ENCODE data around the gene ZNRD2.

Gene ZNRD2

DNA sequence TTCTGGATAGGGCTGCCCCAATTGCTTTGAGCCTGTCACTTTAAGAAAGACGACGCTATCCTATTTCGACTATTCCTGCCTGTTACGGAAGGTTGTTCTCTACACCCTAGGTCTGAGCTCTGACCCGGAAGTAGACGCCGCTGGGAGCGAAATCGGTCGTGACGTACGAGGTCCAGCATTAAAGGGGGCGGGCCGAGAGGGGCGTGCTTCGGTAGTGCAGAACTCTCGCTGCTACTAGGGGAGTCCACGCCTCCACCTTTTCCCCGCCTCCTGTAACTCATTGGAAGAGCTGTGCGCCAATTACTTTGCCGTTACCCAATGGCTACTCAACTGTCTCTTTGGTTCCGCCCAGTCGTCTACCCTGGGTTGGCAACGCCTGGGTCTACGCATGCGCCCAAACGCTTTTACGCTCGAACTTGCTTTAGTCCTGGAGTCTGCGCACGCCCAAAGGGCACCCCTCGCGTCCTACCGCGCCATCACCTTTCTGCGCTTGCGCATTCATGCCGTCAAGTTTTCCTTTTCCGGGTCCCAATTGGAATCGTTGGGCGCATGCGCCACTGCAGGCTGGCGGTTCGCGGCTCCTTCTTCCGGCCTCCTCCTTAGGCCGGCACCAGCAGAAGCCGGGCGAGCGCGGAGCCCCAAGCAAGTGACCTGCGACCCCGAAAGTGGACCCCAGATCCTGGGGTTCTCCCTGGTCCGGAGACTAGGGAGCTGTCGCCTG lies 45.1 kb downstream of the ZNRD2 start, which contains the start of gene PCNX3 (continued):
- TF ChIP-seq, protein P1, sequence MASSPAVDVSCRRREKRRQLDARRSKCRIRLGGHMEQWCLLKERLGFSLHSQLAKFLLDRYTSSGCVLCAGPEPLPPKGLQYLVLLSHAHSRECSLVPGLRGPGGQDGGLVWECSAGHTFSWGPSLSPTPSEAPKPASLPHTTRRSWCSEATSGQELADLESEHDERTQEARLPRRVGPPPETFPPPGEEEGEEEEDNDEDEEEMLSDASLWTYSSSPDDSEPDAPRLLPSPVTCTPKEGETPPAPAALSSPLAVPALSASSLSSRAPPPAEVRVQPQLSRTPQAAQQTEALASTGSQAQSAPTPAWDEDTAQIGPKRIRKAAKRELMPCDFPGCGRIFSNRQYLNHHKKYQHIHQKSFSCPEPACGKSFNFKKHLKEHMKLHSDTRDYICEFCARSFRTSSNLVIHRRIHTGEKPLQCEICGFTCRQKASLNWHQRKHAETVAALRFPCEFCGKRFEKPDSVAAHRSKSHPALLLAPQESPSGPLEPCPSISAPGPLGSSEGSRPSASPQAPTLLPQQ (tag by site-specific recombination; IDR thresholded peaks at IDR 0.05) = peak; percentile 73
- TF ChIP-seq GLIS2 (tag by site-specific recombination; IDR thresholded peaks at IDR 0.05) (peak; percentile 37; the same call in 1 of the 2 replicates), ZBTB1 (tag by site-specific recombination; IDR thresholded peaks at IDR 0.05) (0 out of 2 replicates have a peak, but pooled peaks have one; percentile 22), ZNF624 (tag by site-specific recombination; IDR thresholded peaks at IDR 0.05) (no peak), ZNF530 (tag by site-specific recombination; IDR thresholded peaks at IDR 0.05; ENCODE audit: low read depth) (no peak), ZNF747 (tag by site-specific recombination; IDR thresholded peaks at IDR 0.05) (no peak), ZNF585B (tag by site-specific recombination; IDR thresholded peaks at IDR 0.05) (no peak), ZNF76 (tag by site-specific recombination; IDR thresholded peaks at IDR 0.05; ENCODE audit: borderline replicate concordance, low read depth) (peak; percentile 68; the same call in 1 of the 2 replicates), ZFP3 (tag by site-specific recombination; IDR thresholded peaks at IDR 0.05; ENCODE audit: low read depth) (no peak), ZBTB8A (tag by site-specific recombination; IDR thresholded peaks at IDR 0.05) (peak; percentile 20; the same call in 1 of the 2 replicates), ZNF174 (tag by site-specific recombination; IDR thresholded peaks at IDR 0.05) (no peak), ZNF146 (tag by site-specific recombination; IDR thresholded peaks at IDR 0.05) (no peak), ZNF707 (tag by site-specific recombination; IDR thresholded peaks at IDR 0.05) (no peak), ZNF23 (tag by site-specific recombination; IDR thresholded peaks at IDR 0.05; ENCODE audit: borderline replicate concordance) (no peak), ZFP41 (tag by site-specific recombination; IDR thresholded peaks at IDR 0.05; ENCODE audit: borderline replicate concordance) (no peak), ZNF2 (tag by site-specific recombination; IDR thresholded peaks at IDR 0.05) (no peak), KLF10 (tag by site-specific recombination; IDR thresholded peaks at IDR 0.05) (peak; percentile 83), ZNF544 (tag by site-specific recombination; IDR thresholded peaks at IDR 0.05) (no peak), ZNF600 (tag by site-specific recombination; IDR thresholded peaks at IDR 0.05) (peak; percentile 84)
- TF ChIP-seq, protein P2, sequence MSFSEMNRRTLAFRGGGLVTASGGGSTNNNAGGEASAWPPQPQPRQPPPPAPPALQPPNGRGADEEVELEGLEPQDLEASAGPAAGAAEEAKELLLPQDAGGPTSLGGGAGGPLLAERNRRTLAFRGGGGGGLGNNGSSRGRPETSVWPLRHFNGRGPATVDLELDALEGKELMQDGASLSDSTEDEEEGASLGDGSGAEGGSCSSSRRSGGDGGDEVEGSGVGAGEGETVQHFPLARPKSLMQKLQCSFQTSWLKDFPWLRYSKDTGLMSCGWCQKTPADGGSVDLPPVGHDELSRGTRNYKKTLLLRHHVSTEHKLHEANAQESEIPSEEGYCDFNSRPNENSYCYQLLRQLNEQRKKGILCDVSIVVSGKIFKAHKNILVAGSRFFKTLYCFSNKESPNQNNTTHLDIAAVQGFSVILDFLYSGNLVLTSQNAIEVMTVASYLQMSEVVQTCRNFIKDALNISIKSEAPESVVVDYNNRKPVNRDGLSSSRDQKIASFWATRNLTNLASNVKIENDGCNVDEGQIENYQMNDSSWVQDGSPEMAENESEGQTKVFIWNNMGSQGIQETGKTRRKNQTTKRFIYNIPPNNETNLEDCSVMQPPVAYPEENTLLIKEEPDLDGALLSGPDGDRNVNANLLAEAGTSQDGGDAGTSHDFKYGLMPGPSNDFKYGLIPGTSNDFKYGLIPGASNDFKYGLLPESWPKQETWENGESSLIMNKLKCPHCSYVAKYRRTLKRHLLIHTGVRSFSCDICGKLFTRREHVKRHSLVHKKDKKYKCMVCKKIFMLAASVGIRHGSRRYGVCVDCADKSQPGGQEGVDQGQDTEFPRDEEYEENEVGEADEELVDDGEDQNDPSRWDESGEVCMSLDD (tag by site-specific recombination; IDR thresholded peaks at IDR 0.05) = no peak; the same call in 1 of the 2 replicates
- TF ChIP-seq, protein P3, sequence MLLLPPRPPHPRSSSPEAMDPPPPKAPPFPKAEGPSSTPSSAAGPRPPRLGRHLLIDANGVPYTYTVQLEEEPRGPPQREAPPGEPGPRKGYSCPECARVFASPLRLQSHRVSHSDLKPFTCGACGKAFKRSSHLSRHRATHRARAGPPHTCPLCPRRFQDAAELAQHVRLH (tag by site-specific recombination; IDR thresholded peaks at IDR 0.05) = peak; percentile 95
- TF ChIP-seq, protein P4, sequence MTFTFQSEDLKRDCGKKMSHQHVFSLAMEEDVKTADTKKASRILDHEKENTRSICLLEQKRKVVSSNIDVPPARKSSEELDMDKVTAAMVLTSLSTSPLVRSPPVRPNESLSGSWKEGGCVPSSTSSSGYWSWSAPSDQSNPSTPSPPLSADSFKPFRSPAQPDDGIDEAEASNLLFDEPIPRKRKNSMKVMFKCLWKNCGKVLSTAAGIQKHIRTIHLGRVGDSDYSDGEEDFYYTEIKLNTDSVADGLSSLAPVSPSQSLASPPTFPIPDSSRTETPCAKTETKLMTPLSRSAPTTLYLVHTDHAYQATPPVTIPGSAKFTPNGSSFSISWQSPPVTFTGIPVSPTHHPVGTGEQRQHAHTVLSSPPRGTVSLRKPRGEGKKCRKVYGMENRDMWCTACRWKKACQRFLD (tag by site-specific recombination; IDR thresholded peaks at IDR 0.05) = peak; percentile 71; the same call in 1 of the 2 replicates
- TF ChIP-seq, protein P5, sequence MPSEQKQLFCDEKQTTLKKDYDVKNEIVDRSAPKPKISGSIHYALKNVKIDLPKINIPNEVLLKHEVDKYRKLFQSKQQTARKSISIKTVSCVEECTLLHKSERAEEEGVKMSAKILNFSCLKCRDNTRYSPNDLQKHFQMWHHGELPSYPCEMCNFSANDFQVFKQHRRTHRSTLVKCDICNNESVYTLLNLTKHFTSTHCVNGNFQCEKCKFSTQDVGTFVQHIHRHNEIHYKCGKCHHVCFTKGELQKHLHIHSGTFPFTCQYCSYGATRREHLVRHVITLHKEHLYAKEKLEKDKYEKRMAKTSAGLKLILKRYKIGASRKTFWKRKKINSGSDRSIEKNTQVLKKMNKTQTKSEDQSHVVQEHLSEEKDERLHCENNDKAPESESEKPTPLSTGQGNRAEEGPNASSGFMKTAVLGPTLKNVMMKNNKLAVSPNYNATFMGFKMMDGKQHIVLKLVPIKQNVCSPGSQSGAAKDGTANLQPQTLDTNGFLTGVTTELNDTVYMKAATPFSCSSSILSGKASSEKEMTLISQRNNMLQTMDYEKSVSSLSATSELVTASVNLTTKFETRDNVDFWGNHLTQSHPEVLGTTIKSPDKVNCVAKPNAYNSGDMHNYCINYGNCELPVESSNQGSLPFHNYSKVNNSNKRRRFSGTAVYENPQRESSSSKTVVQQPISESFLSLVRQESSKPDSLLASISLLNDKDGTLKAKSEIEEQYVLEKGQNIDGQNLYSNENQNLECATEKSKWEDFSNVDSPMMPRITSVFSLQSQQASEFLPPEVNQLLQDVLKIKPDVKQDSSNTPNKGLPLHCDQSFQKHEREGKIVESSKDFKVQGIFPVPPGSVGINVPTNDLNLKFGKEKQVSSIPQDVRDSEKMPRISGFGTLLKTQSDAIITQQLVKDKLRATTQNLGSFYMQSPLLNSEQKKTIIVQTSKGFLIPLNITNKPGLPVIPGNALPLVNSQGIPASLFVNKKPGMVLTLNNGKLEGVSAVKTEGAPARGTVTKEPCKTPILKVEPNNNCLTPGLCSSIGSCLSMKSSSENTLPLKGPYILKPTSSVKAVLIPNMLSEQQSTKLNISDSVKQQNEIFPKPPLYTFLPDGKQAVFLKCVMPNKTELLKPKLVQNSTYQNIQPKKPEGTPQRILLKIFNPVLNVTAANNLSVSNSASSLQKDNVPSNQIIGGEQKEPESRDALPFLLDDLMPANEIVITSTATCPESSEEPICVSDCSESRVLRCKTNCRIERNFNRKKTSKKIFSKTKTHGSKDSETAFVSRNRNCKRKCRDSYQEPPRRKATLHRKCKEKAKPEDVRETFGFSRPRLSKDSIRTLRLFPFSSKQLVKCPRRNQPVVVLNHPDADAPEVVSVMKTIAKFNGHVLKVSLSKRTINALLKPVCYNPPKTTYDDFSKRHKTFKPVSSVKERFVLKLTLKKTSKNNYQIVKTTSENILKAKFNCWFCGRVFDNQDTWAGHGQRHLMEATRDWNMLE (tag by site-specific recombination; conservative IDR thresholded peaks at IDR 0.05; ENCODE audit: low read depth) = peak; percentile 98
- TF ChIP-seq, protein P6, sequence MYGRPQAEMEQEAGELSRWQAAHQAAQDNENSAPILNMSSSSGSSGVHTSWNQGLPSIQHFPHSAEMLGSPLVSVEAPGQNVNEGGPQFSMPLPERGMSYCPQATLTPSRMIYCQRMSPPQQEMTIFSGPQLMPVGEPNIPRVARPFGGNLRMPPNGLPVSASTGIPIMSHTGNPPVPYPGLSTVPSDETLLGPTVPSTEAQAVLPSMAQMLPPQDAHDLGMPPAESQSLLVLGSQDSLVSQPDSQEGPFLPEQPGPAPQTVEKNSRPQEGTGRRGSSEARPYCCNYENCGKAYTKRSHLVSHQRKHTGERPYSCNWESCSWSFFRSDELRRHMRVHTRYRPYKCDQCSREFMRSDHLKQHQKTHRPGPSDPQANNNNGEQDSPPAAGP (tag by site-specific recombination; IDR thresholded peaks at IDR 0.05) = 0 out of 2 replicates have a peak, but pooled peaks have one; percentile 21
- TF ChIP-seq, protein P7, sequence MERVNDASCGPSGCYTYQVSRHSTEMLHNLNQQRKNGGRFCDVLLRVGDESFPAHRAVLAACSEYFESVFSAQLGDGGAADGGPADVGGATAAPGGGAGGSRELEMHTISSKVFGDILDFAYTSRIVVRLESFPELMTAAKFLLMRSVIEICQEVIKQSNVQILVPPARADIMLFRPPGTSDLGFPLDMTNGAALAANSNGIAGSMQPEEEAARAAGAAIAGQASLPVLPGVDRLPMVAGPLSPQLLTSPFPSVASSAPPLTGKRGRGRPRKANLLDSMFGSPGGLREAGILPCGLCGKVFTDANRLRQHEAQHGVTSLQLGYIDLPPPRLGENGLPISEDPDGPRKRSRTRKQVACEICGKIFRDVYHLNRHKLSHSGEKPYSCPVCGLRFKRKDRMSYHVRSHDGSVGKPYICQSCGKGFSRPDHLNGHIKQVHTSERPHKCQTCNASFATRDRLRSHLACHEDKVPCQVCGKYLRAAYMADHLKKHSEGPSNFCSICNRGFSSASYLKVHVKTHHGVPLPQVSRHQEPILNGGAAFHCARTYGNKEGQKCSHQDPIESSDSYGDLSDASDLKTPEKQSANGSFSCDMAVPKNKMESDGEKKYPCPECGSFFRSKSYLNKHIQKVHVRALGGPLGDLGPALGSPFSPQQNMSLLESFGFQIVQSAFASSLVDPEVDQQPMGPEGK (tag by site-specific recombination; IDR thresholded peaks at IDR 0.05) = 0 out of 2 replicates have a peak, but pooled peaks have one; percentile 11
